GM21619 (cell line): ENCODE data around the gene NPAS2.

Experiments
- ATAC-seq: cut with Tn5 transposase; IDR thresholded peaks from one replicate; pipeline ENCODE4 v1.9.1; 2021; ENCODE audit not compliant: unreplicated experiment

The NPAS2 gene

DNA sequence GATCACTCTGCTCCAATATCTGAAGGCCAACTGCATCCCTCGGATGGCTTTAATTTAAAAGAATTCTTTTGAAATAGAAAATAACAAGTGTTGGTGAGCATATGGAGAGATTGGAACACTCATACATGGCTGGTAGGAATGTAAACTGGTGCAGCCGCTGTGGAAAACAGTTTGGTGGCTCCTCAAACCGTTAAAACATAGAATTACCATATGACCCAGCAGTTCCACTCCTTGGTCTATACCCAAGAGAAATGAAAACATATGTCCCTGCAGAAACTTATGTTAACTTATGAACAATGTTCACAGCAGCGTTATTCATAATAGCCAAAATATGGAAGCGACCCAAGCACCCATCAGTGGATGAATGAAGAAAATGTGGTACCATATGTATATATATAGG, 60.1 kb downstream of the NPAS2 start:
- ATAC-seq, result no peak

DNA sequence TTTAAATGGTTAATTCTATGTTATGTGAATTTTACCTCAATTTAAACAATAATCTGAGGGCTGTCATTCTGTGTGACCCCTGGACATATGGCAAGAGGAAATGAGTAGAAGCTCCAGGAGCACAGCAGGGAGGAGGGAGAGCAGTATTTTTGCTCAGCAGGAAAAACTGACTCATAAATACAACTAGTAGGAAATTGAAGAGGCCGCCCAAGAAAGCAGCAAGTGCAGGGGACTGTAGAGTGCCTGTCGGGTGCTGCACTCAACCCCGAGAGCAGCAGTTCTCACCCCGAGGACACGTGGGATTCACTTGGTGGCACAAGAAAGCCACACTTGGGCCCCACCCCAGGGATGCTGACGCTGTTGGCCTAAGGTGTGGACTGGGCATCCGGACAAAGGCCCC, 60.8 kb downstream of the NPAS2 start:
- no peak for ATAC-seq

DNA sequence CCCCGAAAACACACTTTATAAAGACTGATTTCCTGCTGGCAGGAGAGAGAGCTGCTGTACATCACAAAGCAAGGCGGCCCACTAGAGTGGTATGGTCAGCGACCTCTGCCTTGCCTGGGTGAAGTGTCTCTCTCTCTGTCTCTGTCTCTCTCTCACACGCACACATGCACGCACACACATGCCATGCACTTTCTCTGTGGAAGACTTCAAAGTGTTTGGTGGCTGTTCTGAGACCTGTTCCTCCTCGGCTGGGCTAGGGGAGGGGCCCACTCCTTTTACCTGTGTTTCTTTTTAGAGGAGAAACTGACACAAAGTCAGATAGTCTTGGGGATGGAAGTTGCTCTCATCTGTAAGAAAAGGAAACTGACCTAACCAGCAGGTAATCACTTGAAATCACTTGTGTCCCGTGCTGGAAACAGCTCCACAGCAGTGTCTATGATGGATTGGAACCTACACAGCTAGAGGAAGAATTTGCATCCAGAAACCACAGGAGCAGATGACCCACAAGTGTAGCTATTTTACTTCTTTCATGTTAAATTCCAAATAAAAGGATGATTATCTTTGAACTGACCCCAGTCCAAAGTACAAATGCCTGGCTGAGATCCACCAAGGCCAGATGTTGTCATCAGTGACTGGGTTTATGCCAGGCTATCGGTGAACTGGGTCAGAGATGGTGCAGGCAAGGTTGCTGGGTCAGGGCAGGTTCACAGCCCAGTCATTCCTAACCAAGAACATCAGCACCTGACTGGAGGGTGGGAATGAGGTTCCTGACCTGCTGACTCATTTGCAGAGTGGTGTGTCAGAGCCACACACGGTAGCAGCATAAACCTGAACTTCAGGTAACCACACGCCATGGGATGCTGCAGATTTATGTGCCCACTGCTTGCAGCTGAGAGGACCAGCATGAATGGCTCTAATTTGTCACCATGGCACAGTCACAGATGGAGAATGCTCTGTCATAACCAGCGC, 63.0 kb downstream of the NPAS2 start:
- no peak for ATAC-seq

DNA sequence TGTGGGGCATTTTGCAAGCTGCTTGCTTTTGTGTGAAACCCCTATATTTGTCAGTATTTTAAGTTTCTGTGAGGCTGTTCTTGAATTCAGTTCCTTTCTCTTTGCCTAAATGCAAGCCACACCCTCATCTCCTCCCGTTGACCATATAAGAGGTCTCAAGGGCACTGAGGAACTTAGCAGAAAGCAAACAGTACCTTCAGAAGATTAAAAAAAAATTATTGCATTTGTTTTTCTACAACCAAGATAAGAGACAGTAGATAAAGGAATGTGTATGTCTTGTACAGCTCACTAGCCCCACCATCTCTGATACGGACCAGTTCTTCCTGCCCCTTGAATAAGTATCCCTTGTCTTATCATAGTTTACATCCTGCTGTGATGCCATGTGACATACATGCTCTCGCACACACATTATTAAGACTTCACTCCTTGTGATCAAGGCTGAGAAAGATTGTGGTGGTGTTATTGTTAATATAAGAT, 64.2 kb downstream of the NPAS2 start:
- no peak for ATAC-seq

DNA sequence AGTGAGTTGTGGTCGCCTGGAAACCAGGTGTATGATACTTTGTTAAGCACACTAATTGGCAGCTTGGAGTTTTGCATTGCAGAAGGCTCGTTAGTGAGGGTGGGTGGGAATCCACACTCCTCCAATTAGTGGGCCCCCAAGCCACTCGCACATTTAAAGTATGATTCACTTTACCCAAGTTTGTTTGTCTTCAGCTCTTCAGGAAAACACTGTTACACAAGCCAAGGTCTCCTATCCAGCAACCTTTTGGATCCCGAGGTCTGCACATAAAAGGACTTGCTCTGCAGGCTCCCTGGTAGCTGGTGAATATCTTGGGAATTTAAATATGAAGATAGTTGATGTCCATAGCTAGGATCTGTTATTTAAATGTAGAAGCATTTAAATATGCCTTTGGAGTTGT, 66.1 kb downstream of the NPAS2 start:
- ATAC-seq, result no peak

DNA sequence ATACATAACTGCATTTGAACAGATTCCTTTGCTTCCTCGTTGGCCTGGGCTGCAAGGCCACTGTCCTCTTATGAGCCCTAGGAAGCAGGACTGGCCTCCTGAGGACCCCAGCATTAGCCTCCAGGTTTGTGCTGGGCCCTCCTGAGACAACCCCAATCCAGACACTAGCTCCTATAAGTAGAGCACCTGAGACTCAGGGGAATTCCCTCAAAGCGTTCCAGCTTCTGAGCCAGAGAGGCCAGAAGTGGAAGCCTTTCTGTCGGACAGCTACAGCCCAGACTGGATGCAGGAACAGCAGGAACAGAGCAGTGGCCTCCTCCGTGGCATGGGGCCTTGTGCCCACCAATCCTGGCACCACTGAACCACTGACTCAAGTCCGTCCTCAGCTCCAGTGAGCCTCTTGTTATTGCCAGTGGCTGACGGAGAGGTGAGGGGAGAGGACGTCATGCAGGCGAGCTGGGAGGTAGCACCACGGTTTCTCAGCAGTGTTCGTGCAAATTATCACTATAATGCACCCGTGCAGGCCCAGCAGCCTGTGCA, 67.2 kb downstream of the NPAS2 start:
- no peak for ATAC-seq

DNA sequence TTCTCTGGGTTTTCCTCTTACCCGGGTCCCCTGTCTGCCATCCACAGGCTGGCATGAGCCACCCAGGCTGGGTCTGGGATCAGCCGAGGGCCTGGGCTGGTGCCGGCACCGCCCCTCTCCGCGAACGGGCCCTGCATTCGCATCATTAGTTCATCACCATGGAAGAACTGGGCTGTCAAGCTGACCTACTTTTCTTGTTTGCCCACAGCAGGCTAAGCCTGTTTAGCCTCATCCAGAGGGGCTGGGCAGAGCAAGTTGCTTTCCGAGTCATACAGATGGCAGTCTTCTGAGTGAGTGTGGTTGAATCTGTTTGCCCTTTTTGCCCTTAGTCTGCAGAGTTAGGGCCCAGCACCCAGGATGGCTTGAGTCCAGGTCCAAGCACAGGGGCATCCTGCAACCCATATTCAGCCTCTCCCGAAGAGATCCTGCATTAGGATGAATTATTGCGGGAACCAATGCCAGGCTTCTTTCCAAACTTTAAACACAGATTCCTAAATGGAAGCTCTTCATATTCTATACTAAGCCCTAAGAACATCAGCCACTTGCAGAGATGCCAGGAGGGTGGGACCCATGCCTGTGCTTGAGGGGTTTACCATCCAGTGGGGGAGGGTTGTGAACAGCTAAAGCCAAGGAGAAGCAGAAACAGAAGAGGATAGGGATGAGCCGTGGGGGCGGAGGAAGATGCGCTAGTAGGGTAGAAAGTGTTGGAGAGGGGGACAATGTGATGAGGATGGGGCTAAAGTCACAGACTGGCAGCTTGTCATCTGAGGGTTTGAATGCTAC, 68.0 kb downstream of the NPAS2 start:
- no peak for ATAC-seq

DNA sequence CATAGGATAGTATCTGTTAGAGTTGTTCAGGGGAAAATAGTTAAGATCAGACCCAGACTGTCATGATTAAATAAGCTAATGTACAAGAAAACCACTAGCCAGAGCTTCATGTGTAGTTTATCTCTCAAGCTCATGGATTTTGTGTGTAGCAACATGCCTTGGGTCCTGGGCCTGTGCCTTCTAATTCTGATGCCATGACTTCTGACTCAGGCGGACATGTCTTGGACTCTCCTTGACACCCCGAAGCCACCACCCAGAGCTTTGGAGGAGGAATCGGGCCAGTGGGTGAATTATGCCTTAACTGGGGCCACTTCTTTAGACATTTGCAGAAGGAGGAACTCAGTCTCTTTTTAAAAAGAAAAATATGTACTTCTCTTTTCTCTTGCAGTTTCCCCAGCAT, 68.7 kb downstream of the NPAS2 start:
- ATAC-seq, result no peak

DNA sequence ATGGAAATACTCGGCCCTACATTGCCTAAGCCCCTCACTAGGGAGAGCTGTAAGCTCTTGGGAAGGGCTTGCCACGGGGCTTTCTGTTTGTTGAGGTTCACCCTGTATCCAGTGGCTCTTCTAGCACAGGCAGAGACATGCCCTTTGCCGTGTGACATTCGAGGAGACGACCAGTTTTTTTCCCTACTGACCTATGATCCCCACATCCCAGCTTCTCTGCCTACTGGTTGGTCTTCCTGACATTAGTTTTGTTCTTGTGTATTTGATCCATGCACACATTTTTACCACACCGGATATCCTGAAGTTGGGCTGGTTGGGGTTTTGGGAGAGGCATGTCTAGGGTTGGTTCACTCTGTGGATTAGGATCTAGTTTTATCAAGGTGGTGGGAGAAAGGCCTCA, 69.3 kb downstream of the NPAS2 start:
- ATAC-seq, result no peak

DNA sequence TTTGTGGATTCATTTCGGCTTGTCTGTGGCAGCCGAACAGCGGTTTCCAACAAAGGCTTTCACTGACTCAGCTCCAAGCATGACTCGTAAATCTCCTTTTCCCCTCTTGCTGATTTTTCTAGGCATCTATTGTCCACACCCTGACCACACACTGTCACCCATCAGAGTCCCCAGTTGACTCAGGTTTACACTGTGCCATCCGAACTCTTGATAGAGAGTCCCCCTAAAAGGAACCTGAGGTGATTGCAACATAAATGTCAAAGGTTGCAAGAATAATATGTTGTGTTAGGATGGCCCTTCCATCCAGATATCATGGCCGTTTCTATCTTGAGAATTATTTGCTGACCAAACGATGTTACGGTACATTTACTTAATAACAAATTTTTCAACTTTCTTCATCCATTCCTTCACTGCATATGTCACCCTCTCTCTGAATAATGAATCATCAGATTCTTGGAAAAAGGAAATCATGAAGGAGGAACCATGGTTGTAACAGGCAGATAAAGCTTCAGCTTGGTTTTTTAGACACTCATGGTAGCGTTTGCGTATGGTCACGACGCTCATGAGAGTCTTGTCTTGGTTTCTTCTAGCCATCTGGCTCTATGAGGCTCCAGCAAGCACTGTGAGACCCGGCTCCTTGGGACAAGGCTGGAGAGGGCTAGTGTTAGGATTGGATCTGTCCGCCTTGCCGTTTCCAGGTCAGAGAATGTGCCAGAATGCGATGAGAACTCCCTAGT, 72.1 kb downstream of the NPAS2 start:
- no peak for ATAC-seq

DNA sequence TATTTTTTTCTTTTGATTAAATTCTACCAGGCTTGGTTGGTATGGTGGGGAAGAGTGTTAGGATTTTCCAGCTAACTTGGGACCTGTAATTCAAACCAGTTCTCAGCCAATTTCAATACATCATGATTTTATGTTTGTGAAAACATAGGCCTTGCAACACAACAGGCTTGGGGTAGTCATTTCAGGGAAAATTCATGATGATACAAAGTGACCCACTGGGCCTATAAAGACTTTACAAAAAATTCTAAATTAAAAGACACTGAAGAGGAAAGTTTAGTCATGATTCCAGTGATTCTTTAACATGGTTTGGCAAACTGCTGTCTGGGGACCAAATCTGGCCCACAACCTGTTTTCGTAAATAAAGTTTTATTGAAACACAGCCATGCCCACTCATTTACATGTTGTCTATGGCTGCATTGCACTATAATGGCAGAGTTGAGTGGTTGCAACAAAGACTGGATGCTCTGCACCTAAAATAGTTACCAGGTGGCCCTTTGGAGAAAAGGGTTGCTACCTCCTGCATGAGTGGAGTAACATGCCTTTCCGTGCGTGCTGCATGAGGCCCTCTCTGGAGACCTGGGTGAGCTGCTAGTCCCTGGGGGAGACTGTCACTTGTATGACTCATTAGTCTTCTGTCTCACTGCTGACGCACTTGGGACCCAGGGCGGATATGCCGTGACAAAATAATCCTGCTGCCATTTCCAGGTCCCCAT, 73.6 kb downstream of the NPAS2 start:
- ATAC-seq, result peak; percentile 84

DNA sequence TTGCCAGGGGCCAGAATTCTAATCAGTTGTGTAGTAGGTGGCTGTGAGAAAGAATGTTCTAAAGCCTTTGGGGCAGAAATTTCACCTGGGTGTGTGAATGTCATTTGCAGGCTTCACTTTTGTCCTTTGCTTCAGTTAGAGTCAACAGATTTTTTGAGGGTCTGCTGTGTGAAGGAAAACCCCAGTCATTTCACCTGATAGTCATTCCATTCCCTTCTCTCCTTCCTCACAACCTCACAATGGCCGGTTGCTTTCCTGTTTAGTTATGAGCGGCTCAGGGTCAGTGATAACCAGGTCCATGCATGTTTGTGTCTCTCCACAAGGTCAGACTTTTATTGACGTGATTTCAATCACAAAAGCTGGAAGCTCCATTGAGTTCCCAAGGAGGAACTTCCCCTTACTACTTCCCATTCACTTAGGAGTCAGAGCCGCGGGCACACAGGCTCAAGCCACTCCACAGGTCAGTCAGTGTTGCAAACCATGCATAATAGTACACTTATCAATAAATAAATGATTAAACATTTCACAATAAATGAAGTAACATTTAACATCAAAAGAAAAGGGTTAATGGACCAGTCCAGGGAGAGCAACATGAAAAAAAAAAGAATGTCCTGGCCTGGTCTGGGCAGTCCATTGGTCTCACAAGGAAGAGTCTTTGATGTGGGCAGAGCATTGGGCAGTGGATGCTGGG, 74.3 kb downstream of the NPAS2 start:
- peak; percentile 13 for ATAC-seq

DNA sequence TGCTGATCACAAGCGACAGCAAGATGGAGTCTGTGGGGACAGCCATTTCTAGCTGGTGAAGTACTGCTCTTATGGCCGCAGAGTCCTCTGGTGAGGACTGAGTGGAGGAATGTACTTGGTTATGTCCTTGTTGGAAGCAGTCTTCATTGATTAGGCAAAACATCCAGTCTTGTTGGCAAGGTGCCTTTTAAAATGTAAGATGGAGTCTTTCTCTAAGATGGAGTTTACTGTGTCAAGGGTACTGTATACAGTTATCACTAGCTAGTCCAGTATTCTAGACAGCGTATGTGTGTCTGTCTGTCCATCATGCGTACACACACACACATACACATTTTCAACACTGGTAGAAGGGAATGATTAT, 74.8 kb downstream of the NPAS2 start:
- ATAC-seq, result no peak

DNA sequence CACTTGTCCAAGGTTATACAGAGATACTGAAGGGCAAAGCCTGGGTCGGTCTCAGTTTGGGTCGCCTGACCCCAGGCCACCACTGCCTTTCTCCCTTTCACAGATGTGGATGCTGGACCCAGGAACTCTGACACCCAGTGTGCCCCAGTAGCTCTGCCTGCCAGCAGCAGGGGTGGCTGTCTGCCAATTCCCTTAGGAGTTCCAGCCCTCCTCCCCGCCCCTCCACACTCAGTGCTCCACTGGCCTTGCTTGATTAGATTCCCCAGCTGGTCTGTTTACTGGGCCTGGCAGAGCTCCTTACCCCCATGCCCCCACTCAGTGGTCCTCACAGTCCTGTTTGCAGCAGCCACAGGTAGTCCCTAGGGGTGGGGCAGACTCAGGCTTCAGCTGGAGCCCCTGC, 75.5 kb downstream of the NPAS2 start:
- ATAC-seq, result no peak

DNA sequence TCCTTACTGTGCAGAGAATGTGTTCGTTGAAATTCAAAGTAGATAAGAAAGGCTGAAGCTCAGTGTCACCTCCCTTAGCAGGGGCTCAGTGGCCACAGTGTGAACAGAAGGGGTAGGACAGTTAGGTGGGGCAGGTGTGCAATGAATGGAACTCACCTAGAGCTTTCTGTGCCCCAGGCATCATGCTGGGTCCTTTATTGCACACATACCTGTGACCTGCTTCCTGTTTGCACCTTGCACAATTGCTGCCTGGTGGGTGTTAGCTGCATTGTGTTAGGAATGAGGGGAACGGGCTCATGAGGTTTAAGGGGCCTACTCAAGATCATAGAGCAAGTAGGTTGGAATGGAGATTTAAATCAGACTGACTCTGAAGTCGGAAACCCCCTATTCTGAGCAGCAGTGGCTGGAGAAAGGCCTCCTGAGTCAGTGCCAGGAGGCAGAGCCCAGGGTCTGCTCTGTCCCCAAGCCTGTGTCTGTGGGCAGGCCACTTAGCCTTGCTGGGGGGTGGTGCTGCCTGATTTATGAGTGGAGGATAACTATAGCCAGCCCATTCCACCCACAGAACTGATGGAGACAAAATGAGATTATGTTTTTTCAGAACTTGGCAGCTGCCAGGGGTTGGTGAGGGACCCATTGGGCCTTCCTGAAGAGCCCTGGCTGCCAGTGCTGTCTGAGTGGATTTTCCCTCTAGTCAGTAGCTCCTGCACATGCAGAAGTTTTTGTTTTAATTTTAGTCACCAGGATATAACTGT, 76.2 kb downstream of the NPAS2 start:
- ATAC-seq, result no peak

DNA sequence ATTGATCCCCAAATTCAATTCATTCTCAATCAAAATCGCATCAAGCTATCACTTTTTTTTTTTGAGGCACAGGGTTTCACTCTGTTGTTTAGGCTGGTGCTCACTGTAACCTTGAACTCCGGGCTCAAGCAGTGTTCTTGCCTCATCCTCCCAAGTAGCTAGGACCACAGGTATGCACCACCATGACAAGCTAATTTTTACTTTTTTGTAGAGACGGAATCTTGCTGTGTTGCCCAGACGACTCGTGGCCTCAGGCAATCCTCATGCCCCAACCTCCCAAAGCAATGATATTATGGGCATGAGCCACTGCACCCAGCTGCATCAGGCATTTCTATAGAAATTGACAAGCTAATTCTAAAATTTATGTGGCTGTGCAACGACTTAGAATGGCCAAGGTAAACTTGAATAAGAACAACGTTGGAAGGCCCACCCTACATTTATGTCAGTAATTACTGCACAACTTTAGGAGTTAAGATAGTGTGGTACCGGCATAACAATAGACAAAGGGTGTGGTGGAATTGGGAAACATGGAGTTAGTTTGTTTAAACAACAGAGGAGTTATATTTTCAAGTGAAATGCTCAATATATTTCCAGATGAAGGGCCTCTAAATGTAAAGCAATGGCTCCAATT, 78.2 kb downstream of the NPAS2 start:
- ATAC-seq, result no peak

DNA sequence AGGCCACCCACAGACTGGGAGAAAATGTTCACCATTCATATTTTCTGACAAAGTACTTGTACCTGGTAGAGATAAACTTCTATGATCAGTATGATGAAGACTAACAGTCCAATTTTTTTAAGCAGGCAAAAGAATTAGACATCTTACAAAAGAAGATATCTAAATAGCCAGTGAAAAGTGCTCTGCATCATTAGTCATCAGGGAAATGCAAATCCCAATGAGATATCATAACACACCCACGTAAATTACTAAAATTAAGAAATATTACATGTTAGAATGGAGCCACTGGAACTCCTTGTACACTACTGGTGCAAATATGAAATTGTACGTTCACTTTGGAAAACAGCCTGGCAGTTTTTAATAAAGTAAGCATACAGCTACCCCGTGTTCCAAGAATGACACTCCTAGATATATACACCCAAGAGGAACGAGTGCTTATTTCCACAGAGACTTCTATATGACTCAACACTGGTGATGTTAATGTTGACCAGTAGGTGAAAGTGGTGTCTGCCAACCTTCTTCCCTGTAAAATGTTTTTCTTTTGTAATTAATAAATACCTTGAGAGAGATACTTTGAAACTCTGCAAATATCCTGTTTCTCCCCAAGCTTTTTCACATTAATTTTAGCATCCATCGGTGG, 80.3 kb downstream of the NPAS2 start:
- ATAC-seq, result no peak

DNA sequence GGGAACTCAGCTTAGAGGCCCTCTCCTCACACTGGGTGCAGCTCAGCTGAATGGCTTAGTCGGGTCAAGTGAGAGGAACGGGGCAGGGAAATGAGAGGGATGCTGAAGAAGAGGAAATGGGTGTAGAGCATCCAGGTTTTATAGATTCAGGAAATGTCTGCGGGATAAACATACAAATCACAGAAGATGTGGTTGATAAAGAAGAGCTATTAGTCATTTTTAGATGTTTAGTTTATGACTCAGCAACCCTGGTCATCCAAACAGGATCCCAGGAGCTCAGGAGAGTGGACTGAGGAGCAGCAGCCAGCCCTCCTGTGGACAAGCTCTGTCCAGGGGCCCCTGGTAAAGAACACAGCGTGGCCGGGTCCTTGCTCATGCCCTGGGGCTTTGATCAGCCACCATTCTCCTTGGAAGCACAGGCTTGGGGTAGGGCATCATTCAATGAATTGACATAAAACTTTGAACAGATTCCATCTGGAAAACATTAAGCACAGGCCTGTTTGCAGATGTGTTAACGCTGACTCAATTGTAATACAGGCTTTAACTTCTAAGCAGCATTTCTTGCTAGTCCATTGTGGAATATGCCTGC, 83.0 kb downstream of the NPAS2 start:
- ATAC-seq, result no peak
